Coronary artery (tissue), 2 donors: Measurements from ENCODE around the gene KATNB1.

ENCODE experiments used
- DNase-seq: peaks from one replicate; pipeline ENCODE4 v3.0.0-alpha.2; 2017; ENCODE audit warnings: low spot score
- H3K27ac ChIP-seq, 2 donors: fragments of 200-600 bp; sonication (generic); one replicate each; pipeline ENCODE4 v1.5.1; 2016 to 2019
- H3K4me3 ChIP-seq: fragments of 200-600 bp; sonication (generic); 2 replicates; pipeline ENCODE4 v1.5.1; 2016; ENCODE audit warnings: mild to moderate bottlenecking, moderate library complexity
- TF ChIP-seq, protein P1 (sequence below): fragments of 200-600 bp; sonication (generic); IDR thresholded peaks from one replicate; pipeline ENCODE4 v1.5.1; 2019; ENCODE audit warnings: antibody characterized with exemption

KATNB1 gene

DNA sequence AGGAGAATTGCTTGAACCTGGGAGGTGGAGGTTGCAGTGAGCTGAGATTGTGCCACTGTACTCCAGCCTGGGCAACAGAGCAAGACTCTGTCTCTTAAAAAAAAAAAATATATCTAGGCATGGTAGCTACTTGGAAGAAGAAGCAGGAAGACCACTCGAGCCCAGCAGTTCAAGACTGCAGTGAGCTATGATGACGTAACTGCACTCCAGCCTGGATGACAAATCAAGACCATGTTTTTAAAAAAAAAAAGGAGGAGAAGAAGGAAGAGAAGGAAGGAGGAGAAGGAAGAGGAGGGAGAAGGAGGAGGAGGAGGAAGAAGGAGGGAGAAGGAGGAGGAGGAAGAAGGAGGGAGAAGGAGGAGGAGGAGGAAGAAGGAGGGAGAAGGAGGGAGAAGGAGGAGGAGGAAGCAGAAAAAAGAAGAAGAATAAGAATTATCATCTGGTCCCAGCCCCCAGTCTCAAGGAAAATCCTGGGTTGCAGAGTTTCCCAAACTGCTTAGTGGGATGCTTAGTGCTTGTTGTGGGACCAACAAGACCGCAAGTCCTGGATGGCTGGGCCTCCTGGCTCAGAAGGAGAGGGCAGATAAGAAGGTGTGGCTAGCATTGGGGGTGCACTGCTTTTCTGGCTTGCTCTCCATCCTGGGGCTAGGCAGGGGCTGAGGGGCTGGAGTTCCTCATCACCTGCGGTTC, 44.6 kb upstream of the KATNB1 start:
- DNase-seq, result peak; percentile 45
- no peak overlapping the region for H3K27ac ChIP-seq
- TF ChIP-seq, protein P1, sequence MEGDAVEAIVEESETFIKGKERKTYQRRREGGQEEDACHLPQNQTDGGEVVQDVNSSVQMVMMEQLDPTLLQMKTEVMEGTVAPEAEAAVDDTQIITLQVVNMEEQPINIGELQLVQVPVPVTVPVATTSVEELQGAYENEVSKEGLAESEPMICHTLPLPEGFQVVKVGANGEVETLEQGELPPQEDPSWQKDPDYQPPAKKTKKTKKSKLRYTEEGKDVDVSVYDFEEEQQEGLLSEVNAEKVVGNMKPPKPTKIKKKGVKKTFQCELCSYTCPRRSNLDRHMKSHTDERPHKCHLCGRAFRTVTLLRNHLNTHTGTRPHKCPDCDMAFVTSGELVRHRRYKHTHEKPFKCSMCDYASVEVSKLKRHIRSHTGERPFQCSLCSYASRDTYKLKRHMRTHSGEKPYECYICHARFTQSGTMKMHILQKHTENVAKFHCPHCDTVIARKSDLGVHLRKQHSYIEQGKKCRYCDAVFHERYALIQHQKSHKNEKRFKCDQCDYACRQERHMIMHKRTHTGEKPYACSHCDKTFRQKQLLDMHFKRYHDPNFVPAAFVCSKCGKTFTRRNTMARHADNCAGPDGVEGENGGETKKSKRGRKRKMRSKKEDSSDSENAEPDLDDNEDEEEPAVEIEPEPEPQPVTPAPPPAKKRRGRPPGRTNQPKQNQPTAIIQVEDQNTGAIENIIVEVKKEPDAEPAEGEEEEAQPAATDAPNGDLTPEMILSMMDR, result no peak

DNA sequence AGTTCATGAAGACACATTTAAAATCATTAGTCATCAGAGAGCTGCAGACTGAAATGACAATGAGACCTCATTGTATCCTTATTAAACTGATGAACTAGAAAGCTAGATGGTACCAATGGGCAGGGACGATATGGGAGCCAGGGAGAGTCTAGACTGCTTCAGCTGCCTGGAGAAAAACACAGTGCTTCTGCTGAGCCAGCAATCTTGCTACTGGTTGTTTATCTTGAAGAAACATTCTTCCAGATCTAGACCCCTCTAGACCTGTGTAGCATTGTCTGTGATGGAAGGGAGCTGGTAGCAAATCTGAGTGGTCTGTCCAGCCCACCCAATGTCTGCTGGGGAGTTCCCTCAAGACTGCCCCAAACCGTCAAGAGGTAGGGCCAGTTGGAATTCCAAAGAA, 42.9 kb upstream of the KATNB1 start:
- TF ChIP-seq, protein P1, result no peak
- no peak overlapping the region for H3K4me3 ChIP-seq
- H3K27ac ChIP-seq, result no peak overlapping the region
- DNase-seq, result no peak

More for the DNA sequence above, 44.6 kb upstream of the KATNB1 start:
- H3K4me3 ChIP-seq, result no peak overlapping the region

DNA sequence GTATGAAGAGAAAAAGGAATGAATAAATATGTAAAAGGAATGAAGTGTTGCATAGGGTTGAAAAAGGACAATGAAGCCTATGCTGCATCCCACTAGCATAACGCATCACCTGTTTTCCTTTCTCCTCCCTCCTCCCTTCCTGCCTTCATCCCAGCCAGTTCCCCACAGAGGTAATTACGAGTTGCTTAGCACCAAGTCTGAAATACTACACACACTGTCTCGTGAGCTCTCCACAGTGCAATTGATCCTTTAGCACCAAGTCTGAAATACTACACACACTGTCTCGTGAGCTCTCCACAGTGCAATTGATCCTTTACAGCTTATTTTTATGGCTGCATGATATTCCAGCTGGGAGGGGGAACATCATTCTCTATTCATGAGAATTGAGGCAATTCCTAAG, 42.0 kb upstream of the KATNB1 start:
- no peak for DNase-seq

DNA sequence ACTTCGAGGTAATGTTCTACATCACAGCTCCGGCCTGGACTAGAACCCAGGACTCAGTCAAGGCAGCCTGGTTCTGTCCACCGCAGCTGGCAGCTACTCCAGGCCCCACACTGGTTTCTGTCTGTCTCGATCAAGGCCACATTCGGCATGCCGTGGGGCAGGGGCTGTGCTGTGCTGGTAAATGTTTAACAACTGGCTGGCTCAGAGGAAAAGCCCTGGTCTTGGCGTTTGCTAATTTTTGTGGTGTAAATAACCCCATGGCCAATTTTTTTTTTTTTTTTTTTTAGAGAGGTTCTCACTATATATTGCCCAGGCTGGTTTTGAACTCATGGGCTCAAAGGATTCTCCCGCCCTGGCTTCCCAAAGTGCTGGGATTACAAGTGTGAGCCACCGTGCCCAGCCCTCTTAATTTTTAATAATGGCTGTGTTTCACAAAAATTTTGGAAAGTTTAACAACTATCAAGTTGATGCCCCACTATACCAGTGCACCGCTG, 41.3 kb upstream of the KATNB1 start:
- TF ChIP-seq, protein P1, result no peak
- no peak overlapping the region for H3K27ac ChIP-seq
- H3K4me3 ChIP-seq, result no peak overlapping the region
- DNase-seq, result peak; percentile 40

More for the DNA sequence above, 42.0 kb upstream of the KATNB1 start:
- TF ChIP-seq, protein P1, result no peak
- Histone ChIP-seq H3K4me3 (no peak overlapping the region), H3K27ac (no peak overlapping the region)

DNA sequence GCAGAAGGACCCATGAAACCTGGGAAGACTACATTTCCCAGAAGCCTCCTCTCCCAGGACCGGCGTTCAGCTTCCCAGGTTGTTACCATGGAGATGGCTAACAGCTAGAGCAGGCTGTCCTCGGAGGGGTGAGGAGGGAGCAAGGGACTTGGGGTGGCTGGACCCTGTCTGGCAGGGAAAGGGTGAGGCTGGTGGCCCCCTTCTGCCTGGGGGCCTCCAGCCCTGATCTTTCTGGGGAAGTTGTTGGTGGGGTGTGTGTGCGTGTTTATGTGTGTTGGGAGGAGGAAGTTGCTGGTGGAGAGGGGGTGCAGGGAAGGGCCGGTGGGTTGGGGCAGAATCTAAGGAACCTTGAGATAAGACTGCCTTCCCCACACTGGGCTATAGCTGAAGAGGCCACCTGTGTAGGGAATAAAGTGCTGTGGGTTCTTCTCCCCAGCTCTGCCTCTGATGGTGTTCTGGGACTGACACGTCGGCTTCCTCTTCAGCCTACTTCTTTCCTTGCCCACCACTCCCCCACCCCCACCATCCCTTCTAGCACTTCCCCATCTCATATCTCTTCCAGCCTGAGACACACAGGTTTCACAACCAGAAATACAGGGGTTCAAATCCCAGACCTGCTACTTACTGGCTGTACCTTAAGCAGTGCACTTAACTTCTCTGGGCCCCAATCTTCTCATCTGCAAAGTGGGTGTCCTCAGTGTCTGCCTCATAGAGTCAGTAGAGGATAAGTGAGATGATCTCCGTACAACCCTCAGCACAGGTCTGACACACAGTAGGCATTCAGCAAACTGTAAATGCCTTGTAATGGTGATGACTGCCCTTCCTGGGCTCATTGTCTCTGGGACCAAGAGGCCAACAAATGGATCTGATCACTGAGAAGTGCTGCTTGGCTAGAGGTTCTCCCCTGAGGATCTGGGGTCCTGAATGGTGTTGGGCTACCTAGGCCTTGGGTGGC, 40.6 kb upstream of the KATNB1 start, which contains the start of gene DRC7:
Gene DRC7 (plus strand): TSS at position 82 of the 955 bp plus-strand sequence. CDS start 3,144 bp downstream, outside the sequence.
- TF ChIP-seq, protein P1, result no peak
- H3K4me3 ChIP-seq, result peak within 1 kb of the TSS; percentile 54
- no peak within 1 kb of the TSS for H3K27ac ChIP-seq
- peak; percentile 69 for DNase-seq

DNA sequence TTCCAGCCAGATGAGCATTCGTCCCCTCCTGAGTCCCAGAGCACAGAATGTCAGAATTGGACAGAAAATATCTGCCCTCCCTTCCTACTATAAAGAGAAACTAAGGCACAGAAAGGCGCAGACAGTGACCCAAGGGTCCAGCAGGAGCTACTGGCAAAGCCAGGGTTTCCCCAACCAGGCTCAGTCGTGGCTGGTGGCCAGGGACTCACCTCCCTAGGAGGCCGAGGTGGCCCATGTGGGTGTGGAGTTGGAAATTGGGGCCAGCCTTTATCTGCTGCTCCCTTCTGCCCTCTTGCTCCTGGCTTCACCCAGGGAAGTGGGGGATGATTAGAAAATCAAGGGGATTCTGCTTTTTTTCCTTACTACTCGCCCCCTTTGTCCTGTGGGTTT, 39.9 kb upstream of the KATNB1 start:
- peak; percentile 59 for DNase-seq
- TF ChIP-seq, protein P1, result no peak
- H3K4me3 ChIP-seq, result no peak overlapping the region
- H3K27ac ChIP-seq, result no peak overlapping the region
